PFSK-1 (cell line): Measurements from ENCODE around the gene GSTM4.
A peak's percentile ranks its signal among the peaks of the same experiment; 100 is the strongest.

Experiments
- POLR2AphosphoS5 ChIP-seq: IDR thresholded peaks from 2 replicates; pipeline ENCODE4 v1.6.1; 2012; ENCODE audit warnings: low read depth, mild to moderate bottlenecking, control low read depth, low read length, moderate library complexity
- TAF1 ChIP-seq: IDR thresholded peaks from 2 replicates; pipeline ENCODE4 v1.6.1; 2012; ENCODE audit warnings: low read length, control low read depth, borderline replicate concordance; ENCODE audit not compliant: insufficient read depth
- TF ChIP-seq, protein P1 (sequence below), 2 experiments: IDR thresholded peaks; 2 replicates each; pipeline versions ENCODE4 v1.6.1 to v1.8.0; 2011 to 2012; ENCODE audit warnings: low read depth in 2 of 2, low read length in 2 of 2, control low read depth in 1 of 2, inconsistent platforms in 1 of 2, mild to moderate bottlenecking in 1 of 2, moderate library complexity in 1 of 2; ENCODE audit not compliant: insufficient read depth in 1 of 2

DNA sequence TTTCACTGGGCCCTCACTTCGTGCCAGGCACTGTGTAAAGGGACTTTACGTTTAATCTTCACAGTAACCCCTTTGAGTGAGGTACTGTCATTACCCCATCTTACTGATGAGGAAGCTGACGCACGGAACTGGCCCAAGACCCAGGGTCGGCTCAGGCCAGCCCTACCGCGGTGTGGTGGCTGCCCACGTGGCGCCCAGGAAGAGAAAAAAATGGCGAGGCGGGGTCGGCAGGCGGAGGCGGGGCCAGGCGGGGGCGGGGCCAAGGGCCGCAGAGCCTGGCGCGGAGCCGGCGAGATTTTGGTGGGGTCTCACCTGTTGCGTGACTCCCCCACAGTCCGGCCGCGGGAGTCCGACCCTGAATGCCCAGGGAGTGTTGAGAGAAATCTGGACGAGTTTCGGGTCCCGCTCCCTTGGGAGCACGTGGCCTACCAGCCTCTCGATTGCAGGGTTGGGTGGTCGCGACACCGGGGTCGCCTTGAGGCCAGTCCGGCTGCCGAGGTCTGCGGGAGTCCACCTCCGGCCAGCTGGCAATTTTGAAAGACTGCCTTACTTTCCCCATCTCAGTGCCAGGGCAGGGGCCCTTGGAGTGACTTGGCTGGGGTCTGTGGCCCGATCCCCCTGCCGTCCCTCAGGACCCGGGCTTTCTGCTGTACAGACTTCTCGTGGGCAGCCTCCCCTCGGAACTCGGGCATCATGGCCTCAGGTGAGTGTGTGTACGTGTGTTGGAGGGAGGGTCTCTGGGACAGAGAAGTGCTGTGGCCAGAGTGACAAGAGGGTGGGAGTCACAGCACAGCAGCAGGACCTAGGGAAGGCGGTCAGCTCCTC lies 36.1 kb upstream of the GSTM4 start, which contains the start of the genes AMPD2 and GNAT2:
- peak; percentile 77; the same call in 1 of the 2 replicates for TF ChIP-seq TAF1
- peak; percentile 84 for TF ChIP-seq POLR2AphosphoS5
- TF ChIP-seq, protein P1, sequence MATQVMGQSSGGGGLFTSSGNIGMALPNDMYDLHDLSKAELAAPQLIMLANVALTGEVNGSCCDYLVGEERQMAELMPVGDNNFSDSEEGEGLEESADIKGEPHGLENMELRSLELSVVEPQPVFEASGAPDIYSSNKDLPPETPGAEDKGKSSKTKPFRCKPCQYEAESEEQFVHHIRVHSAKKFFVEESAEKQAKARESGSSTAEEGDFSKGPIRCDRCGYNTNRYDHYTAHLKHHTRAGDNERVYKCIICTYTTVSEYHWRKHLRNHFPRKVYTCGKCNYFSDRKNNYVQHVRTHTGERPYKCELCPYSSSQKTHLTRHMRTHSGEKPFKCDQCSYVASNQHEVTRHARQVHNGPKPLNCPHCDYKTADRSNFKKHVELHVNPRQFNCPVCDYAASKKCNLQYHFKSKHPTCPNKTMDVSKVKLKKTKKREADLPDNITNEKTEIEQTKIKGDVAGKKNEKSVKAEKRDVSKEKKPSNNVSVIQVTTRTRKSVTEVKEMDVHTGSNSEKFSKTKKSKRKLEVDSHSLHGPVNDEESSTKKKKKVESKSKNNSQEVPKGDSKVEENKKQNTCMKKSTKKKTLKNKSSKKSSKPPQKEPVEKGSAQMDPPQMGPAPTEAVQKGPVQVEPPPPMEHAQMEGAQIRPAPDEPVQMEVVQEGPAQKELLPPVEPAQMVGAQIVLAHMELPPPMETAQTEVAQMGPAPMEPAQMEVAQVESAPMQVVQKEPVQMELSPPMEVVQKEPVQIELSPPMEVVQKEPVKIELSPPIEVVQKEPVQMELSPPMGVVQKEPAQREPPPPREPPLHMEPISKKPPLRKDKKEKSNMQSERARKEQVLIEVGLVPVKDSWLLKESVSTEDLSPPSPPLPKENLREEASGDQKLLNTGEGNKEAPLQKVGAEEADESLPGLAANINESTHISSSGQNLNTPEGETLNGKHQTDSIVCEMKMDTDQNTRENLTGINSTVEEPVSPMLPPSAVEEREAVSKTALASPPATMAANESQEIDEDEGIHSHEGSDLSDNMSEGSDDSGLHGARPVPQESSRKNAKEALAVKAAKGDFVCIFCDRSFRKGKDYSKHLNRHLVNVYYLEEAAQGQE (IDR thresholded peaks at IDR 0.05; ENCODE audit: insufficient read depth in 1 of 2, low read depth in 2 of 2, low read length in 2 of 2): peak in 1 of 2 experiments; percentile 59; a peak in 2 of 4 replicates
